Effector memory CD8-positive, alpha-beta T cell (primary cell): ENCODE results near the gene FIBCD1.
"Not testable (repeated sequence)": the region's sequence is repeated elsewhere in the genome, so short reads cannot be mapped to it uniquely, and the experiment has no call there.

Experiments
- ATAC-seq: fragments of 150-1000 bp; cut with Tn5 transposase; replicated peaks from 2 replicates; pipeline ENCODE4 v1.10.0; 2021; ENCODE audit warnings: mild to moderate bottlenecking, moderate library complexity
- DNase-seq, 3 experiments: peaks; one replicate each; pipeline ENCODE4 v3.0.0; 2021
- H3K27ac Mint-ChIP-seq, 2 donors: one replicate each; pipeline ENCODE4 v1.8.0; 2022; ENCODE audit warnings: mild to moderate bottlenecking in 2 of 2, mixed read lengths in 2 of 2, moderate library complexity in 2 of 2
- H3K27me3 Mint-ChIP-seq, 2 donors: one replicate each; pipeline ENCODE4 v1.8.0; 2022; ENCODE audit warnings: mixed read lengths in 2 of 2
- H3K36me3 Mint-ChIP-seq: one replicate; pipeline ENCODE4 v1.8.0; 2022; ENCODE audit warnings: mild to moderate bottlenecking, moderate library complexity, mixed read lengths; ENCODE audit not compliant: insufficient read depth
- H3K4me1 Mint-ChIP-seq, 2 donors: one replicate each; pipeline ENCODE4 v1.8.0; 2022; ENCODE audit warnings: low read depth in 2 of 2, mixed read lengths in 2 of 2
- H3K4me3 Mint-ChIP-seq, 2 donors: one replicate each; pipeline ENCODE4 v1.8.0; 2022; ENCODE audit warnings: mild to moderate bottlenecking in 2 of 2, mixed read lengths in 2 of 2, moderate library complexity in 2 of 2
- H3K9me3 Mint-ChIP-seq, 2 donors: one replicate each; pipeline ENCODE4 v1.8.0; 2022; ENCODE audit warnings: mixed read lengths in 2 of 2

FIBCD1 gene

GRCh38 chr9:130970855-130971254, 31.8 kb upstream of the FIBCD1 start:
- Mint-ChIP-seq H3K4me1 (peaks cover 0 to 3% of the 10 kb centered on the region in 2 donors), H3K36me3 (peaks cover 6% of the 10 kb centered on the region), H3K4me3 (no peak overlapping the region), H3K27ac (no peak overlapping the region), H3K27me3 (peaks cover 28 to 62% of the 10 kb centered on the region in 2 donors), H3K9me3 (no peaks in the 10 kb centered on the region)
- DNase-seq (no peak), ATAC-seq (no peak)

DNA sequence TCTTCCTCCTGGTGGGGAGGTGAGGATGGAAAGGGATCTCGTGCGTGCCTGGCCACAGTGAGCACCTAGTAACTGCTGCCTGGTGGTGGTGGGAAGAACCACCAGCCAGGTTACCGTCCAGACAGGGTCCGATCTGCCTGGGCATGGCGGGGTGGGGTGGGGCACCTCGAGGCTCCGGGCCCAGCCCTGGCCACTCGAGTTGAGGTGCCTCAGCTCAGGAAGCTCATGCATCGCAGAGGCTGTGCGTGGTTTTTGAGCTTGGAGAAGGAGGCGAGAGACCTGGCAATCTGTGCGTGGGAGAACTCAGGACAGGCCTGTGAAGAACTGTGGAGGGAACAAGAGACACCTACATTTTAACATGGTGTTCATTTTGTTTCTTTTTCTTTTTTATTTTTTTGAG, 31.0 kb upstream of the FIBCD1 start:
- H3K9me3 Mint-ChIP-seq, result no peaks in the 10 kb centered on the region
- H3K27ac Mint-ChIP-seq, result no peak overlapping the region
- peaks cover 0 to 3% of the 10 kb centered on the region in 2 donors for H3K4me1 Mint-ChIP-seq
- H3K4me3 Mint-ChIP-seq, result no peak overlapping the region
- no peak for DNase-seq
- ATAC-seq, result no peak
- H3K27me3 Mint-ChIP-seq, result peaks cover 28 to 66% of the 10 kb centered on the region in 2 donors
- H3K36me3 Mint-ChIP-seq, result peaks cover 6% of the 10 kb centered on the region

- DNase-seq (no peak), ATAC-seq (no peak)
Measured at GRCh38 chr9:130965680-130966079, 26.6 kb upstream of the FIBCD1 start.

GRCh38 chr9:130963916-130964315, 24.9 kb upstream of the FIBCD1 start:
- Mint-ChIP-seq H3K27me3 (peaks cover 16 to 56% of the 10 kb centered on the region in 2 donors), H3K4me3 (no peak overlapping the region), H3K4me1 (peaks cover 0 to 2% of the 10 kb centered on the region in 2 donors), H3K9me3 (peaks cover under 1 to 3% of the 10 kb centered on the region in 2 donors), H3K27ac (no peak overlapping the region), H3K36me3 (peaks cover under 1% of the 10 kb centered on the region)
- DNase-seq (no peak), ATAC-seq (no peak)

More at GRCh38 chr9:130965680-130966079, 26.6 kb upstream of the FIBCD1 start:
- Mint-ChIP-seq H3K4me1 (no peaks in the 10 kb centered on the region), H3K27ac (no peak overlapping the region), H3K36me3 (no peaks in the 10 kb centered on the region), H3K4me3 (no peak overlapping the region), H3K27me3 (peaks cover 19 to 60% of the 10 kb centered on the region in 2 donors), H3K9me3 (no peaks in the 10 kb centered on the region)

DNA sequence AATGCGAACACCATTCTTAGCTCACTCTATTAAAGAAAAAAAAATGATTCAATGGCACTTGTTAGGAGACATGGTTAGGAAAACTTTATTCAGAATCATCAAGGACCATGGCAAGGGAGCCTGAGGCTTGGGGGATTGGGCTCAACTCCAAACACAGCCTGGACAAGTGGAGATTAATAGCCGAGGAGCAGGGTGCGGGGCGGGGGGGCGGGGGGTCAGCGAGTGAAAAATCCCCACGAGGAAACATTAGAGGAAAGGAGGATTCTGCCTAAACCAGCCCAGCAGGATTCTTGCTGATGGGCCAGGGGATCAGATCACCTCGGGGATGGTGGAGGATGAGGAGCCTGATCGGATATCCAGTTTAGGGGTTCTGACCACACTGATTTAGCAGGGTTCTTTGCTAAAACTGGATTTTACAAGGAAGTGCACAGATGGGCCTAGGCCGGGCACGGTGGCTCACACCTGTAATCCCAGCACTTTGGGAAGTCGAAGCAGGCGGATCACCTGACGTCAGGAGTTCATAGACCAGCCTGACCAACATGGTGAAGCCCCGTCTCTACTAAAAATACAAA, 24.4 kb upstream of the FIBCD1 start:
- peaks cover 2 to 8% of the 10 kb centered on the region in 2 donors for H3K9me3 Mint-ChIP-seq
- ATAC-seq (no peak), DNase-seq (no peak)
- peaks cover 16 to 56% of the 10 kb centered on the region in 2 donors for H3K27me3 Mint-ChIP-seq
- no peak overlapping the region for H3K27ac Mint-ChIP-seq
- H3K4me3 Mint-ChIP-seq, result no peak overlapping the region
- peaks cover 0 to 3% of the 10 kb centered on the region in 2 donors for H3K4me1 Mint-ChIP-seq
- peaks cover 4% of the 10 kb centered on the region for H3K36me3 Mint-ChIP-seq

GRCh38 chr9:130962418-130963316, 23.6 kb upstream of the FIBCD1 start:
- no peak for ATAC-seq
- no peak for DNase-seq
- H3K4me3 Mint-ChIP-seq, result no peak overlapping the region

GRCh38 chr9:130961511-130962300, 22.7 kb upstream of the FIBCD1 start:
- peaks cover 16 to 48% of the 10 kb centered on the region in 2 donors for H3K27me3 Mint-ChIP-seq
- no peak for DNase-seq
- no peak overlapping the region for H3K4me3 Mint-ChIP-seq
- peak overlapping the region in 1 of 2 donors; percentile 75 for H3K27ac Mint-ChIP-seq
- no peak for ATAC-seq
- H3K4me1 Mint-ChIP-seq, result peaks cover 0 to 3% of the 10 kb centered on the region in 2 donors
- H3K36me3 Mint-ChIP-seq, result peaks cover 4% of the 10 kb centered on the region
- peaks cover 2 to 8% of the 10 kb centered on the region in 2 donors for H3K9me3 Mint-ChIP-seq

More at GRCh38 chr9:130962418-130963316, 23.6 kb upstream of the FIBCD1 start:
- Mint-ChIP-seq H3K36me3 (peaks cover 4% of the 10 kb centered on the region), H3K9me3 (peaks cover 2 to 8% of the 10 kb centered on the region in 2 donors), H3K27ac (no peak overlapping the region), H3K4me1 (peaks cover 0 to 3% of the 10 kb centered on the region in 2 donors), H3K27me3 (peaks cover 16 to 56% of the 10 kb centered on the region in 2 donors)

- no peak overlapping the region for H3K4me3 Mint-ChIP-seq
- H3K4me1 Mint-ChIP-seq, result peaks cover 0 to 3% of the 10 kb centered on the region in 2 donors
- H3K9me3 Mint-ChIP-seq, result peaks cover 2 to 8% of the 10 kb centered on the region in 2 donors
- DNase-seq, result no peak
- peaks cover 16 to 44% of the 10 kb centered on the region in 2 donors for H3K27me3 Mint-ChIP-seq
- peak overlapping the region; percentile 15 to 75 for H3K27ac Mint-ChIP-seq
- H3K36me3 Mint-ChIP-seq, result peaks cover 4% of the 10 kb centered on the region
- ATAC-seq, result no peak
Measured at GRCh38 chr9:130960522-130961378, 21.7 kb upstream of the FIBCD1 start.

- Mint-ChIP-seq H3K9me3 (peaks cover 2 to 8% of the 10 kb centered on the region in 2 donors), H3K27ac (no peak overlapping the region), H3K4me3 (no peak overlapping the region), H3K4me1 (peaks cover 0 to 3% of the 10 kb centered on the region in 2 donors), H3K27me3 (peaks cover 16 to 37% of the 10 kb centered on the region in 2 donors), H3K36me3 (peaks cover 4% of the 10 kb centered on the region)
- ATAC-seq (no peak), DNase-seq (no peak)
Measured at GRCh38 chr9:130959809-130960334, 20.8 kb upstream of the FIBCD1 start.

DNA sequence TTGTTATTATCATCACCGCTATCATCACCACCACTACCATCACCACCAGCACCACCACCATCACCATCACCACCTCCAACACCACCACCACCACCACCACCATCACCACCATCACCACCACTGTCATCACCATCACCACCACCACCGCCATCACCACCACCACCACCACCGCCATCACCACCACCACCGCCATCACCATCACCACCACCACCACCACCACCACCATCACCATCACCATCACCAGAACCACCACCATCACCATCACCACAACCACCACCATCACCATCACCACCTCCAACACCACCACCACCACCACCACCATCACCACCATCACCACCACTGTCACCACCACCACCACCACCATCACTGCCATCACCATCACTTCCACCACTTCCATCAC, 19.5 kb upstream of the FIBCD1 start:
- not testable (repeated sequence) for H3K36me3 Mint-ChIP-seq, ATAC-seq, H3K4me1 Mint-ChIP-seq, H3K9me3 Mint-ChIP-seq, DNase-seq
- peak overlapping the region in 1 of 2 donors; percentile 61 for H3K27ac Mint-ChIP-seq
- peaks cover 16 to 29% of the 10 kb centered on the region in 2 donors for H3K27me3 Mint-ChIP-seq
- peak overlapping the region in 1 of 2 donors; percentile 2 for H3K4me3 Mint-ChIP-seq

GRCh38 chr9:130957451-130958203, 18.6 kb upstream of the FIBCD1 start:
- Mint-ChIP-seq H3K9me3 (peaks cover 2 to 8% of the 10 kb centered on the region in 2 donors), H3K27me3 (peaks cover 11 to 22% of the 10 kb centered on the region in 2 donors), H3K4me1 (peaks cover 0 to 3% of the 10 kb centered on the region in 2 donors), H3K36me3 (peaks cover 4% of the 10 kb centered on the region), H3K27ac (peak overlapping the region in 1 of 2 donors; percentile 61), H3K4me3 (no peak overlapping the region)
- DNase-seq (no peak), ATAC-seq (no peak)
